Measurements from ENCODE around the gene AXL.
A peak's percentile ranks its signal among the peaks of the same experiment; 100 is the strongest.
"Not testable (repeated sequence)": the region's sequence is repeated elsewhere in the genome, so short reads cannot be mapped to it uniquely, and the experiment has no call there.

Gene AXL

GRCh38 chr19:41224632-41225031 lies 5.6 kb downstream of the AXL start:
- peak overlapping the region in 1 of 2 donors; percentile 43 for H3K27ac ChIP-seq (ENCODE audit: low read depth in 2 of 2, low read length in 2 of 2)
- no peak overlapping the region for H3K9ac ChIP-seq (ENCODE audit: low read depth in 1 of 2, low read length in 2 of 2)
- peaks cover 0 to 2% of the 10 kb centered on the region in 2 donors for H3K36me3 ChIP-seq (ENCODE audit: control insufficient read depth in 2 of 2, insufficient read depth in 2 of 2, low read length in 2 of 2)
- no peaks in the 10 kb centered on the region for H3K9me3 ChIP-seq (ENCODE audit: control insufficient read depth in 2 of 2, low read length in 2 of 2)
- peaks cover 2 to 10% of the 10 kb centered on the region in 2 donors for H3K27me3 ChIP-seq (ENCODE audit: control insufficient read depth in 2 of 2, insufficient read depth in 2 of 2, low read length in 2 of 2)
- H3K4me1 ChIP-seq (ENCODE audit: control insufficient read depth in 2 of 2, insufficient read depth in 2 of 2, low read length in 2 of 2), result peaks cover 17% of the 10 kb centered on the region in 2 donors
- no peak overlapping the region for H3K4me3 ChIP-seq (ENCODE audit: low read length in 2 of 2)

- peak overlapping the region; percentile 74 to 75 for H3K4me3 ChIP-seq (ENCODE audit: low read length in 2 of 2)
Observed at GRCh38 chr19:41225238-41226052, 6.4 kb downstream of the AXL start.

GRCh38 chr19:41226053-41226873 lies 7.2 kb downstream of the AXL start:
- no peaks in the 10 kb centered on the region for H3K9me3 ChIP-seq (ENCODE audit: control insufficient read depth in 2 of 2, low read length in 2 of 2)
- H3K4me3 ChIP-seq (ENCODE audit: low read length in 2 of 2), result peak overlapping the region; percentile 74 to 75
- peaks cover 12 to 13% of the 10 kb centered on the region in 2 donors for H3K4me1 ChIP-seq (ENCODE audit: control insufficient read depth in 2 of 2, insufficient read depth in 2 of 2, low read length in 2 of 2)
- H3K27me3 ChIP-seq (ENCODE audit: control insufficient read depth in 2 of 2, insufficient read depth in 2 of 2, low read length in 2 of 2), result no peaks in the 10 kb centered on the region
- H3K36me3 ChIP-seq (ENCODE audit: control insufficient read depth in 2 of 2, insufficient read depth in 2 of 2, low read length in 2 of 2), result peaks cover 0 to 2% of the 10 kb centered on the region in 2 donors
- H3K27ac ChIP-seq (ENCODE audit: low read depth in 2 of 2, low read length in 2 of 2), result peak overlapping the region; percentile 65 to 71
- peak overlapping the region; percentile 52 to 66 for H3K9ac ChIP-seq (ENCODE audit: low read depth in 1 of 2, low read length in 2 of 2)

More at GRCh38 chr19:41225238-41226052, 6.4 kb downstream of the AXL start:
- Histone ChIP-seq H3K9me3 (ENCODE audit: control insufficient read depth in 2 of 2, low read length in 2 of 2) (no peaks in the 10 kb centered on the region), H3K36me3 (ENCODE audit: control insufficient read depth in 2 of 2, insufficient read depth in 2 of 2, low read length in 2 of 2) (peaks cover 0 to 2% of the 10 kb centered on the region in 2 donors), H3K27ac (ENCODE audit: low read depth in 2 of 2, low read length in 2 of 2) (peak overlapping the region; percentile 65 to 71), H3K9ac (ENCODE audit: low read depth in 1 of 2, low read length in 2 of 2) (peak overlapping the region in 1 of 2 donors; percentile 66), H3K4me1 (ENCODE audit: control insufficient read depth in 2 of 2, insufficient read depth in 2 of 2, low read length in 2 of 2) (peaks cover 17% of the 10 kb centered on the region in 2 donors), H3K27me3 (ENCODE audit: control insufficient read depth in 2 of 2, insufficient read depth in 2 of 2, low read length in 2 of 2) (peaks cover 2% of the 10 kb centered on the region in 2 donors)

GRCh38 chr19:41226874-41227390 lies 7.9 kb downstream of the AXL start:
- Histone ChIP-seq H3K9ac (ENCODE audit: low read depth in 1 of 2, low read length in 2 of 2) (peak overlapping the region in 1 of 2 donors; percentile 66), H3K4me3 (ENCODE audit: low read length in 2 of 2) (peak overlapping the region; percentile 74 to 75), H3K27ac (ENCODE audit: low read depth in 2 of 2, low read length in 2 of 2) (peak overlapping the region; percentile 65 to 71), H3K27me3 (ENCODE audit: control insufficient read depth in 2 of 2, insufficient read depth in 2 of 2, low read length in 2 of 2) (no peaks in the 10 kb centered on the region), H3K4me1 (ENCODE audit: control insufficient read depth in 2 of 2, insufficient read depth in 2 of 2, low read length in 2 of 2) (peaks cover 12 to 13% of the 10 kb centered on the region in 2 donors), H3K9me3 (ENCODE audit: control insufficient read depth in 2 of 2, low read length in 2 of 2) (no peaks in the 10 kb centered on the region), H3K36me3 (ENCODE audit: control insufficient read depth in 2 of 2, insufficient read depth in 2 of 2, low read length in 2 of 2) (peaks cover 0 to 2% of the 10 kb centered on the region in 2 donors)

- H3K4me1 ChIP-seq (ENCODE audit: control insufficient read depth in 2 of 2, insufficient read depth in 2 of 2, low read length in 2 of 2), result peaks cover 12 to 13% of the 10 kb centered on the region in 2 donors
- peaks cover 0 to 2% of the 10 kb centered on the region in 2 donors for H3K36me3 ChIP-seq (ENCODE audit: control insufficient read depth in 2 of 2, insufficient read depth in 2 of 2, low read length in 2 of 2)
- H3K4me3 ChIP-seq (ENCODE audit: low read length in 2 of 2), result no peak overlapping the region
- no peaks in the 10 kb centered on the region for H3K9me3 ChIP-seq (ENCODE audit: control insufficient read depth in 2 of 2, low read length in 2 of 2)
- H3K27me3 ChIP-seq (ENCODE audit: control insufficient read depth in 2 of 2, insufficient read depth in 2 of 2, low read length in 2 of 2), result no peaks in the 10 kb centered on the region
- no peak overlapping the region for H3K27ac ChIP-seq (ENCODE audit: low read depth in 2 of 2, low read length in 2 of 2)
- no peak overlapping the region for H3K9ac ChIP-seq (ENCODE audit: low read depth in 1 of 2, low read length in 2 of 2)
Observed at GRCh38 chr19:41228486-41228885, 9.5 kb downstream of the AXL start.

GRCh38 chr19:41229338-41229737 lies 10.3 kb downstream of the AXL start:
- not testable (repeated sequence) for H3K27ac ChIP-seq (ENCODE audit: low read depth in 2 of 2, low read length in 2 of 2); H3K27me3 ChIP-seq (ENCODE audit: control insufficient read depth in 2 of 2, insufficient read depth in 2 of 2, low read length in 2 of 2); H3K9ac ChIP-seq (ENCODE audit: low read depth in 1 of 2, low read length in 2 of 2); H3K4me3 ChIP-seq (ENCODE audit: low read length in 2 of 2); H3K9me3 ChIP-seq (ENCODE audit: control insufficient read depth in 2 of 2, low read length in 2 of 2); H3K36me3 ChIP-seq (ENCODE audit: control insufficient read depth in 2 of 2, insufficient read depth in 2 of 2, low read length in 2 of 2)
- peaks cover 12 to 13% of the 10 kb centered on the region in 2 donors for H3K4me1 ChIP-seq (ENCODE audit: control insufficient read depth in 2 of 2, insufficient read depth in 2 of 2, low read length in 2 of 2)

GRCh38 chr19:41230067-41230857 lies 11.2 kb downstream of the AXL start:
- H3K4me1 ChIP-seq (ENCODE audit: control insufficient read depth in 2 of 2, insufficient read depth in 2 of 2, low read length in 2 of 2), result peaks cover 12 to 13% of the 10 kb centered on the region in 2 donors
- H3K9me3 ChIP-seq (ENCODE audit: control insufficient read depth in 2 of 2, low read length in 2 of 2), result no peaks in the 10 kb centered on the region
- no peaks in the 10 kb centered on the region for H3K27me3 ChIP-seq (ENCODE audit: control insufficient read depth in 2 of 2, insufficient read depth in 2 of 2, low read length in 2 of 2)
- no peak overlapping the region for H3K27ac ChIP-seq (ENCODE audit: low read depth in 2 of 2, low read length in 2 of 2)
- no peak overlapping the region for H3K4me3 ChIP-seq (ENCODE audit: low read length in 2 of 2)
- H3K36me3 ChIP-seq (ENCODE audit: control insufficient read depth in 2 of 2, insufficient read depth in 2 of 2, low read length in 2 of 2), result peaks cover 0 to 3% of the 10 kb centered on the region in 2 donors
- H3K9ac ChIP-seq (ENCODE audit: low read depth in 1 of 2, low read length in 2 of 2), result no peak overlapping the region

GRCh38 chr19:41232686-41233085 lies 13.7 kb downstream of the AXL start:
- Histone ChIP-seq H3K4me1 (ENCODE audit: control insufficient read depth in 2 of 2, insufficient read depth in 2 of 2, low read length in 2 of 2) (no peaks in the 10 kb centered on the region), H3K27me3 (ENCODE audit: control insufficient read depth in 2 of 2, insufficient read depth in 2 of 2, low read length in 2 of 2) (no peaks in the 10 kb centered on the region), H3K9me3 (ENCODE audit: control insufficient read depth in 2 of 2, low read length in 2 of 2) (no peaks in the 10 kb centered on the region), H3K36me3 (ENCODE audit: control insufficient read depth in 2 of 2, insufficient read depth in 2 of 2, low read length in 2 of 2) (peaks cover 0 to 6% of the 10 kb centered on the region in 2 donors), H3K4me3 (ENCODE audit: low read length in 2 of 2) (no peak overlapping the region), H3K27ac (ENCODE audit: low read depth in 2 of 2, low read length in 2 of 2) (no peak overlapping the region), H3K9ac (ENCODE audit: low read depth in 1 of 2, low read length in 2 of 2) (no peak overlapping the region)

GRCh38 chr19:41233748-41234240 lies 14.8 kb downstream of the AXL start:
- Histone ChIP-seq H3K36me3 (ENCODE audit: control insufficient read depth in 2 of 2, insufficient read depth in 2 of 2, low read length in 2 of 2) (peaks cover 0 to 10% of the 10 kb centered on the region in 2 donors), H3K27ac (ENCODE audit: low read depth in 2 of 2, low read length in 2 of 2) (no peak overlapping the region), H3K9me3 (ENCODE audit: control insufficient read depth in 2 of 2, low read length in 2 of 2) (no peaks in the 10 kb centered on the region), H3K4me3 (ENCODE audit: low read length in 2 of 2) (no peak overlapping the region), H3K4me1 (ENCODE audit: control insufficient read depth in 2 of 2, insufficient read depth in 2 of 2, low read length in 2 of 2) (no peaks in the 10 kb centered on the region), H3K27me3 (ENCODE audit: control insufficient read depth in 2 of 2, insufficient read depth in 2 of 2, low read length in 2 of 2) (no peaks in the 10 kb centered on the region), H3K9ac (ENCODE audit: low read depth in 1 of 2, low read length in 2 of 2) (no peak overlapping the region)

All from mucosa of rectum (tissue), 2 donors.